ENCODE results near the gene F2RL3.
"Not testable (repeated sequence)": the region's sequence is repeated elsewhere in the genome, so short reads cannot be mapped to it uniquely, and the experiment has no call there.

F2RL3 gene

DNA sequence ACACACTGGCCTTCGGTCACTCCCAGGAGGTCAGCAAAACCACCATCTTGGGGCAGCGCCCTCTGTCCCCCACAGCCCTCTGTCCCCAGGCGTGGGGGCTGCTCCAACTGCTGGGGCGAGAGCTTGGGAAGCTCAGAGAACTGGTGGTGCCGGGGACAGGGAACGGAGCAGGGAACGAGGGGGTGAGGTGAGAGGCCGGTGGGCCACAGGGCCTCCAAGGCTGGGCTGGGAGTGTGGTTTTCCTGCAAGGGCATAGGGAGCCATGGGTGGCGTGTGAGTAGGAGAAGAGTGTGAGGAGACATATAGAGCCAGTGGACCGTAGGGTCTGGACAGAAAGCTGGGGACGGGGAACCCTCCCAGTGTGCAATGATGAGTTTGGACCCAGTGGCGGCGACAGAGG lies 34.1 kb downstream of the F2RL3 start:
- DNase-seq, result no peak

GRCh38 chr19:16927883-16928282 lies 39.1 kb downstream of the F2RL3 start:
- DNase-seq, result no peak

DNA sequence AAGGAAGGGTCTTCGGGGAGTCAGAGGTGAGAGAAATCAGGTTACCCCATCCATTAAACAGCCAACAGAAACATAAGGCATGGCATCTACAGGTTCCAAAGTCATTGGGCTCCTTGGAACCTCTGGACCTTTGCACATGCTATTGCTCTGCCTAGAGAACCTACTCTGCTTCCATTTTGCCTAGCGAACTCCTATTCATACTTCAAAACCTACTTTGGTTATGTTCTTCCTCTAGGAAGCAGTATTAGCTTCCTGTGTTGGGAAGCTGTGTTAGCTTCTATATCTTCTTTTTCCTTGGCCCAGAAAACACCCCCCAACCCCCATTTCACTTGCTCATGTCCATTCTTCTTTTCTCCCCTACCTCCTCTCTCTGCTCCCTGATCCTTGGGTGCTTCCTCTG lies 39.6 kb downstream of the F2RL3 start:
- no peak for DNase-seq

GRCh38 chr19:16928916-16929315 lies 40.1 kb downstream of the F2RL3 start:
- DNase-seq, result no peak

GRCh38 chr19:16930753-16931152 lies 42.0 kb downstream of the F2RL3 start:
- DNase-seq, result no peak

GRCh38 chr19:16931306-16931705 lies 42.5 kb downstream of the F2RL3 start:
- no peak for DNase-seq

DNA sequence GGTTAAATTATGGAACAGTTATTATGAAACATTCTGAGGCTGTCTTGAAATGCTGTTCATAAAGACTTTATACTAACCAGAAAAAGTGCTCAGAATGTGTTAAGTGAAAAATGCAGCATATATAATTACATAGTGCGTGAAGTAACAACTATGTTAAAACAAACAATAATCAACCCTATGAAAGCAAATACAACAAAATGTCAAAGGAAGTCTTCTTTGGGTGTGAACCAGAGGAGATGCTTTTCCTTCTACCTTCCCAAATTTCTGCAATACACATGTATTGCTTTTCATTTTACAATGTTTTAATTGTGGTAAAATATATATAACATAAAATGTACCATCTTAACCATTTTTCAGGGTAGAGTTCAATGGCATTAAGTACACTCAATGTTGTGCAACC lies 45.7 kb downstream of the F2RL3 start:
- no peak for DNase-seq

DNA sequence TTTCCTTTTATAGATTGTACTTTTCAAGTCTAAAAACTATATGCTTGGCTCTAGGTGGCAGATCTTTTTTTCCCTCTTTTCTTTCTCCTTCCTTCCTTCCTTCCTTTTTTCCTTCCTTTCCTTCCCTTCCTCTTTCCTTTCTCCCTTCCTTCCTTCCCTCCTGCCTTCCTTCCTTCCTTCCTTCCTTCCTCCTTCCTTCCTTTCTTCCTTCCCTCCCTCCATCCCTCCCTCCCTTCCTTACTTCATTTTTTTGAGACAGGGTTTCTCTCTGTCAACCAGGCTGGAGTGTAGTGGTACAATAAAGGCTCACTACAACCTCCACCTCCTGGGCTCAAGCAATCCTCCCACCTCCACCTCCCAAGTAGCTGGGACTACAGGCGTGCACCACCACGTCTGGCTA lies 48.1 kb downstream of the F2RL3 start:
- DNase-seq, result no peak

- not testable (repeated sequence) for DNase-seq
These were observed 49.0 kb downstream of the F2RL3 start for GRCh38 chr19:16937796-16938195.

- DNase-seq, result no peak
These were observed 49.4 kb downstream of the F2RL3 start for GRCh38 chr19:16938211-16938610.

GRCh38 chr19:16940063-16940462 lies 51.3 kb downstream of the F2RL3 start:
- not testable (repeated sequence) for DNase-seq

DNA sequence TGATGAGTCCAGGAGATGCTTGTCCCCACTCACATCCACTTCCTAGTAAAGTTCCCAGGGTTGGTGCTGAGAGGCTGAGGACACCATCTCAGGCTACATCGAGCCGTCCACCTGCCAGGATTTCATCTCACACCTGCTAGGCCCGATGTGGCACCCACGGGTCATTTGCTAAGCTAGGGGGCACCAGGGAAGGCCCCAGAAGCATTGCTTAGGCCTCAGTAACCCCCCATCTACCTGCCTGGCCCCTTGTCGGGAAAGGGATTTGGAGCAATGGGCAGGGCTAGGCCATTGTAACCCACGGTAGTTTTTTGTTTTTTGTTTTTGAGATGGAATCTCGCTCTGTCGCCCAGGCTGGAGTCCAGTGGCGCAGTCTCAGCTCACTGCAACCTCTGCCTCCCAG lies 51.8 kb downstream of the F2RL3 start:
- no peak for DNase-seq
